Gastrocnemius medialis (tissue), 4 donors: Measurements from ENCODE around the gene EVC.

Source experiments
- CTCF ChIP-seq, 5 experiments: fragments of 450-650 bp in 3 of 5; fragments of 200-600 bp in 2 of 5; sonication (generic) in 2 of 5; IDR thresholded peaks in 4 of 5; conservative IDR thresholded peaks in 1 of 5; 1 replicate in 4 of 5; 2 replicates in 1 of 5; pipeline ENCODE4 v1.5.1; 2016 to 2019; ENCODE audit warnings: antibody characterized with exemption in 5 of 5, mild to moderate bottlenecking in 3 of 5, moderate library complexity in 3 of 5
- POLR2A ChIP-seq, 2 donors: fragments of 450-650 bp; IDR thresholded peaks; one replicate each; pipeline ENCODE4 v1.6.1; 2017; ENCODE audit warnings: antibody characterized with exemption in 2 of 2, mild to moderate bottlenecking in 2 of 2, moderate library complexity in 2 of 2

GRCh38 chr4:5724377-5724776, 13.4 kb downstream of the EVC start:
- TF ChIP-seq CTCF (IDR thresholded peaks at IDR 0.05 in 4 of 5, conservative IDR thresholded peaks at IDR 0.05 in 1 of 5) = no peak
- TF ChIP-seq POLR2A (IDR thresholded peaks at IDR 0.05) = no peak
